ENCODE measurements around the gene SYNE4.

DNA sequence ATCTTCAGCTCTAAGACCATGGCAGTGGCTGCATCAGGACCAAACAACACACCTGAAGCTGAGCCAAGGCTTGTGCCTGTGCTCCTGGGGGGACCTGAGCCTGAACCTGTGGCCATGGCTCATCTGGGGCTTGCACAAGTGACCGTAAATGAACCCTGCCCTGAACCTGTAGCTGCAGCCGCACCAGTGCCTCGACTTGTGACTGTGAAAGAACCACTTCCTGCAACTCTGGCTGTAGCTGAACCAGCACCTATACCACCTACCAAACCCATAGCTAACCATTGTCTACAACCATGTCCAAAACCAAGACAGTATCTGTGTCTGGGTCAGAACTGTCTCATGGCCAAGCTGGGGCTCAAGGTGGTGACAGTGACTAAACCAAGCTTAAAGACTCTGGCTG, 41.8 kb downstream of the SYNE4 start:
- TF ChIP-seq, protein P1, sequence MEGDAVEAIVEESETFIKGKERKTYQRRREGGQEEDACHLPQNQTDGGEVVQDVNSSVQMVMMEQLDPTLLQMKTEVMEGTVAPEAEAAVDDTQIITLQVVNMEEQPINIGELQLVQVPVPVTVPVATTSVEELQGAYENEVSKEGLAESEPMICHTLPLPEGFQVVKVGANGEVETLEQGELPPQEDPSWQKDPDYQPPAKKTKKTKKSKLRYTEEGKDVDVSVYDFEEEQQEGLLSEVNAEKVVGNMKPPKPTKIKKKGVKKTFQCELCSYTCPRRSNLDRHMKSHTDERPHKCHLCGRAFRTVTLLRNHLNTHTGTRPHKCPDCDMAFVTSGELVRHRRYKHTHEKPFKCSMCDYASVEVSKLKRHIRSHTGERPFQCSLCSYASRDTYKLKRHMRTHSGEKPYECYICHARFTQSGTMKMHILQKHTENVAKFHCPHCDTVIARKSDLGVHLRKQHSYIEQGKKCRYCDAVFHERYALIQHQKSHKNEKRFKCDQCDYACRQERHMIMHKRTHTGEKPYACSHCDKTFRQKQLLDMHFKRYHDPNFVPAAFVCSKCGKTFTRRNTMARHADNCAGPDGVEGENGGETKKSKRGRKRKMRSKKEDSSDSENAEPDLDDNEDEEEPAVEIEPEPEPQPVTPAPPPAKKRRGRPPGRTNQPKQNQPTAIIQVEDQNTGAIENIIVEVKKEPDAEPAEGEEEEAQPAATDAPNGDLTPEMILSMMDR (IDR thresholded peaks at IDR 0.05): no peak
- no peak for TF ChIP-seq POLR2A (IDR thresholded peaks at IDR 0.05)
